CD4-positive, alpha-beta T cell treated with Interleukin-4 for 4 hours (primary cell): ENCODE measurements around the gene DMXL2.
"Not testable (repeated sequence)": the region's sequence is repeated elsewhere in the genome, so short reads cannot be mapped to it uniquely, and the experiment has no call there.

Experiments used
- DNase-seq: peaks from one replicate; pipeline ENCODE4 v3.0.0-alpha.2; 2020

Gene DMXL2

GRCh38 chr15:51621155-51621765 lies 1.3 kb downstream of the DMXL2 start:
- DNase-seq, result no peak

- no peak for DNase-seq
Observed at GRCh38 chr15:51620641-51621040, 1.9 kb downstream of the DMXL2 start.

- DNase-seq, result no peak
Observed at GRCh38 chr15:51620122-51620521, 2.4 kb downstream of the DMXL2 start.

- DNase-seq, result no peak
Observed at GRCh38 chr15:51619331-51620035, 3.1 kb downstream of the DMXL2 start.

GRCh38 chr15:51617886-51618285 lies 4.7 kb downstream of the DMXL2 start:
- DNase-seq, result no peak

- no peak for DNase-seq
Observed at GRCh38 chr15:51613951-51614350, 8.6 kb downstream of the DMXL2 start.

GRCh38 chr15:51612669-51613068 lies 9.9 kb downstream of the DMXL2 start:
- not testable (repeated sequence) for DNase-seq

- not testable (repeated sequence) for DNase-seq
Observed at GRCh38 chr15:51603462-51603948, 19.1 kb downstream of the DMXL2 start.

GRCh38 chr15:51603002-51603401 lies 19.6 kb downstream of the DMXL2 start:
- DNase-seq, result no peak

- no peak for DNase-seq
Observed at GRCh38 chr15:51602484-51602883, 20.1 kb downstream of the DMXL2 start.

- no peak for DNase-seq
Observed at GRCh38 chr15:51601801-51602200, 20.8 kb downstream of the DMXL2 start.

- DNase-seq, result no peak
Observed at GRCh38 chr15:51600114-51600513, 22.5 kb downstream of the DMXL2 start.

GRCh38 chr15:51589881-51590568 lies 32.5 kb downstream of the DMXL2 start:
- DNase-seq, result no peak

- no peak for DNase-seq
Observed at GRCh38 chr15:51588966-51589365, 33.6 kb downstream of the DMXL2 start.

GRCh38 chr15:51585986-51586385 lies 36.6 kb downstream of the DMXL2 start:
- no peak for DNase-seq

- DNase-seq, result no peak
Observed at GRCh38 chr15:51580982-51581381, 41.6 kb downstream of the DMXL2 start.

GRCh38 chr15:51580385-51580784 lies 42.2 kb downstream of the DMXL2 start:
- DNase-seq, result no peak

- DNase-seq, result no peak
Observed at GRCh38 chr15:51579012-51579411, 43.6 kb downstream of the DMXL2 start.

GRCh38 chr15:51577636-51578304 lies 44.8 kb downstream of the DMXL2 start:
- no peak for DNase-seq

- no peak for DNase-seq
Observed at GRCh38 chr15:51576911-51577500, 45.6 kb downstream of the DMXL2 start.

- DNase-seq, result no peak
Observed at GRCh38 chr15:51576286-51576850, 46.2 kb downstream of the DMXL2 start.

- DNase-seq, result no peak
Observed at GRCh38 chr15:51575775-51576174, 46.8 kb downstream of the DMXL2 start.

- not testable (repeated sequence) for DNase-seq
Observed at GRCh38 chr15:51573352-51573751, 49.2 kb downstream of the DMXL2 start.
